Measurements from ENCODE around the gene ELMO2. TPM values are rescaled to one million over a fixed set of nuclear protein-coding genes. Genes with fewer than 3 reads are reported as not detected.

Gene ELMO2
- total and polyA plus RNA-seq, 9 of the 15 experiments (the other 6 are each of a cell fraction or from before 2014, with no cell fraction given) = 7.5 to 21.5 (median 15.9) TPM

- TF ChIP-seq ZNF318 (IDR thresholded peaks at IDR 0.05; ENCODE audit: borderline replicate concordance in 1 of 2, low read depth in 1 of 2) = peak in 1 of 2 experiments; percentile 54; a peak in 1 of 4 replicates
- TF ChIP-seq MLX (CRISPR knock-in tag; conservative IDR thresholded peaks at IDR 0.05) = no peak
- TF ChIP-seq MITF (IDR thresholded peaks at IDR 0.05) = 0 out of 2 replicates have a peak, but pooled peaks have one; percentile 11
- 0 out of 6 replicates have a peak, but pooled peaks of 1 of the 3 experiments have one; percentile 34 for TF ChIP-seq ZBTB11 (CRISPR knock-in tag; IDR thresholded peaks at IDR 0.05)
- peak; percentile 47; the same call in 1 of the 2 replicates for TF ChIP-seq MYC (IDR thresholded peaks at IDR 0.05; ENCODE audit: low read depth, low read length)
- no peak for TF ChIP-seq MYC (CRISPR knock-in tag; IDR thresholded peaks at IDR 0.05; ENCODE audit: borderline replicate concordance, low read depth)
These were observed 38.2 kb downstream of the ELMO2 start (continued) for GRCh38 chr20:46367967-46368901.
